Panc1 (cell line): ENCODE data around the gene SERHL2. TPM values are rescaled to one million over a fixed set of nuclear protein-coding genes. Genes with fewer than 3 reads are reported as not detected.

Source experiments
- ATAC-seq: fragments of 200-7000 bp; cut with Tn5 transposase; 2 replicates; pipeline ENCODE4 v1.9.1; 2020; ENCODE audit warnings: mild to moderate bottlenecking, moderate library complexity
- BruUV-seq: library from RNA; stranded (reverse); fragments of 400-500 nt; replicated peaks from 2 replicates; lab custom pipeline; 2021; lab: Mats Ljungman, UMichigan
- CTCF ChIA-PET: fragments of 300-600 bp; sonication (Branson Sonifier 250); formaldehyde crosslinking; loops from one replicate; lab custom pipeline; 2022; ENCODE audit warnings: antibody characterized with exemption; lab: Charles Lee
- POLR2A ChIA-PET: fragments of 300-600 bp; sonication (Branson Sonifier 250); formaldehyde crosslinking; loops from one replicate; lab custom pipeline; 2022; ENCODE audit warnings: antibody characterized with exemption; lab: Charles Lee
- DNase-seq: peaks from one replicate; pipeline ENCODE4 v3.0.0-alpha.2; 2010; ENCODE audit warnings: low read depth, low spot score
- H3K27ac ChIP-seq: 2 replicates; pipeline ENCODE4 v1.5.1; 2011; ENCODE audit warnings: mild to moderate bottlenecking, low read length, inconsistent platforms
- H3K27me3 ChIP-seq: fragments of 200-500 bp; sonication (Bioruptor generic); 2 replicates; pipeline ENCODE4 v1.6.0; 2014; ENCODE audit warnings: low read length, inconsistent platforms; ENCODE audit not compliant: control insufficient read depth, insufficient read depth
- H3K36me3 ChIP-seq: fragments of 200-500 bp; sonication (Bioruptor generic); 2 replicates; pipeline ENCODE4 v1.5.1; 2014; ENCODE audit warnings: inconsistent platforms, mild to moderate bottlenecking, low read length, moderate library complexity; ENCODE audit not compliant: control insufficient read depth, insufficient read depth
- H3K4me1 ChIP-seq: 2 replicates; pipeline ENCODE4 v1.5.1; 2011; ENCODE audit warnings: inconsistent platforms, mild to moderate bottlenecking, low read length, moderate library complexity; ENCODE audit not compliant: control insufficient read depth, insufficient read depth
- H3K4me3 ChIP-seq, 2 experiments: 2 replicates each; pipeline ENCODE4 v1.5.1; 2011 to 2012; ENCODE audit warnings: low read depth in 2 of 2, low read length in 2 of 2, mild to moderate bottlenecking in 2 of 2, inconsistent platforms in 1 of 2, moderate library complexity in 1 of 2
- H3K9me3 ChIP-seq: fragments of 200-500 bp; sonication (Bioruptor generic); 2 replicates; pipeline ENCODE4 v1.5.1; 2014; ENCODE audit warnings: low read depth, mild to moderate bottlenecking, inconsistent platforms, low read length, moderate library complexity; ENCODE audit not compliant: control insufficient read depth, insufficient read depth
- CTCF ChIP-seq: fragments of 450-650 bp; IDR thresholded peaks from 2 replicates; pipeline ENCODE4 v1.5.1; 2017; ENCODE audit warnings: mild to moderate bottlenecking
- POLR2AphosphoS5 ChIP-seq: IDR thresholded peaks from 2 replicates; pipeline ENCODE4 v1.6.1; 2012; ENCODE audit warnings: mild to moderate bottlenecking, low read depth, low read length, moderate library complexity
- SIN3A ChIP-seq: IDR thresholded peaks from 2 replicates; pipeline ENCODE4 v1.6.1; 2012; ENCODE audit warnings: low read depth, mild to moderate bottlenecking, low read length, moderate library complexity, borderline replicate concordance; ENCODE audit not compliant: insufficient read depth
- TCF7L2 ChIP-seq: IDR thresholded peaks from 2 replicates; pipeline ENCODE4 v1.6.1; 2011; ENCODE audit warnings: mild to moderate bottlenecking, low read depth, low read length, inconsistent platforms
- in situ Hi-C: cut with HindIII; loops from 2 replicates; pipeline ENCODE4 v1.10.0; 2016; ENCODE audit warnings: low sequenced_read_pairs, low pct_unique_long_range_greater_than_20kb
- intact Hi-C: fragments of 100-400 bp; cut with micrococcal nuclease; formaldehyde crosslinking; loops from one replicate; pipeline ENCODE4 v1.10.0; 2022; ENCODE audit not compliant: unreplicated experiment
- total RNA-seq: library from RNA; stranded (reverse); gene quantifications from one replicate; pipeline ENCODE4 v1.2.1, GENCODE V29; 2021; ENCODE audit not compliant: unreplicated experiment
- TF ChIP-seq, protein P1 (sequence below), 2 experiments: IDR thresholded peaks; 2 replicates each; pipeline ENCODE4 v1.6.1; 2011 to 2012; ENCODE audit warnings: low read depth in 2 of 2, control low read depth in 1 of 2, low read length in 1 of 2, mild to moderate bottlenecking in 1 of 2, moderate library complexity in 1 of 2; ENCODE audit not compliant: insufficient read depth in 1 of 2

SERHL2 gene
- total RNA-seq, 1 experiment from 2014 or later: 1.6 TPM

DNA sequence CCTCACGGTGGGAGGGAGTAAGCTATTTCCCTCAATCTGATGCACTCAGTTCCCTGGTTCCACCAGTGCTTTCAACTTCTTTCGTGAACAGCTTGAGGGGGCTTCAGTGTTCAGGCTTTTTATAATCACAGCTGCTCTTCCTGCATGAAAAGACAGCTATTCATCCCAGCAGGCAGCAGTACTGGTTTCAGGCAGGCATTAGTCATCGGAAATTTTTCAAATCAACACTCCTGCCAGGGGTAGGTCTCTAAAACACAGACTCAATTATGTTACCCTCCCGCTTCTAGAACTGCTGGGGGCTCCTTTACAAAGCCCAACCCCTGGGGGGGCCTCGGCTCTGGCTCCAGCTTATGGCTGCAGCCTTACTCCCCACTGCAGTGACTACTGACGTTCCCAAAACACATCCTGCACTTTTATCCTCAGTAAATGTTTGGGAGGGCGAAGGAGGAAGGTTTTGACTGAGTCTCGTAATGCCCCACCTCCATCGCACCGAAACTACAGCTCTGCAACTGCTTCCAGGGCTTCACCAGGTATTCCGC lies 55.1 kb downstream of the SERHL2 start:
- ChIA-PET POLR2A (no interaction called here), CTCF (interaction anchor here (0.6 kb wide), 1 partner anchor 508 kb away, joined by 4 read pairs; no protein-coding TSS in a partner anchor)
- Histone ChIP-seq H3K36me3 (no peaks in the 10 kb centered on the region; the same call in none of the 2 replicates), H3K4me3 (no peak overlapping the region), H3K4me1 (peaks cover 38% of the 10 kb centered on the region), H3K27ac (peak overlapping the region; percentile 59), H3K27me3 (no peaks in the 10 kb centered on the region), H3K9me3 (no peaks in the 10 kb centered on the region)
- DNase-seq: no peak
- ATAC-seq: peak; percentile 69
- intact Hi-C loops: no loop called here
- in situ Hi-C loops: no loop called here
- TF ChIP-seq CTCF (no peak), TCF7L2 (no peak), SIN3A (no peak), POLR2AphosphoS5 (no peak)
- TF ChIP-seq, protein P1, sequence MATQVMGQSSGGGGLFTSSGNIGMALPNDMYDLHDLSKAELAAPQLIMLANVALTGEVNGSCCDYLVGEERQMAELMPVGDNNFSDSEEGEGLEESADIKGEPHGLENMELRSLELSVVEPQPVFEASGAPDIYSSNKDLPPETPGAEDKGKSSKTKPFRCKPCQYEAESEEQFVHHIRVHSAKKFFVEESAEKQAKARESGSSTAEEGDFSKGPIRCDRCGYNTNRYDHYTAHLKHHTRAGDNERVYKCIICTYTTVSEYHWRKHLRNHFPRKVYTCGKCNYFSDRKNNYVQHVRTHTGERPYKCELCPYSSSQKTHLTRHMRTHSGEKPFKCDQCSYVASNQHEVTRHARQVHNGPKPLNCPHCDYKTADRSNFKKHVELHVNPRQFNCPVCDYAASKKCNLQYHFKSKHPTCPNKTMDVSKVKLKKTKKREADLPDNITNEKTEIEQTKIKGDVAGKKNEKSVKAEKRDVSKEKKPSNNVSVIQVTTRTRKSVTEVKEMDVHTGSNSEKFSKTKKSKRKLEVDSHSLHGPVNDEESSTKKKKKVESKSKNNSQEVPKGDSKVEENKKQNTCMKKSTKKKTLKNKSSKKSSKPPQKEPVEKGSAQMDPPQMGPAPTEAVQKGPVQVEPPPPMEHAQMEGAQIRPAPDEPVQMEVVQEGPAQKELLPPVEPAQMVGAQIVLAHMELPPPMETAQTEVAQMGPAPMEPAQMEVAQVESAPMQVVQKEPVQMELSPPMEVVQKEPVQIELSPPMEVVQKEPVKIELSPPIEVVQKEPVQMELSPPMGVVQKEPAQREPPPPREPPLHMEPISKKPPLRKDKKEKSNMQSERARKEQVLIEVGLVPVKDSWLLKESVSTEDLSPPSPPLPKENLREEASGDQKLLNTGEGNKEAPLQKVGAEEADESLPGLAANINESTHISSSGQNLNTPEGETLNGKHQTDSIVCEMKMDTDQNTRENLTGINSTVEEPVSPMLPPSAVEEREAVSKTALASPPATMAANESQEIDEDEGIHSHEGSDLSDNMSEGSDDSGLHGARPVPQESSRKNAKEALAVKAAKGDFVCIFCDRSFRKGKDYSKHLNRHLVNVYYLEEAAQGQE (IDR thresholded peaks at IDR 0.05; ENCODE audit: insufficient read depth in 1 of 2, low read depth in 2 of 2, low read length in 1 of 2): no peak
- no TSS peak for BruUV-seq

- peaks cover 38% of the 10 kb centered on the region for H3K4me1 ChIP-seq
- TF ChIP-seq TCF7L2 (no peak), POLR2AphosphoS5 (no peak), CTCF (no peak), SIN3A (no peak)
- TF ChIP-seq, protein P1 (IDR thresholded peaks at IDR 0.05; ENCODE audit: insufficient read depth in 1 of 2, low read depth in 2 of 2, low read length in 1 of 2): no peak
- ChIA-PET CTCF (no interaction called here), POLR2A (no interaction called here)
- intact Hi-C loops (no loop called here), in situ Hi-C loops (no loop called here)
- H3K4me3 ChIP-seq: no peak overlapping the region
- no peaks in the 10 kb centered on the region for H3K9me3 ChIP-seq
- H3K36me3 ChIP-seq: no peaks in the 10 kb centered on the region; the same call in none of the 2 replicates
- H3K27ac ChIP-seq: peak overlapping the region; percentile 36; the same call in 1 of the 2 replicates
- H3K27me3 ChIP-seq: no peaks in the 10 kb centered on the region
- ATAC-seq: no peak
- no TSS peak for BruUV-seq
- no peak for DNase-seq
Observed at GRCh38 chr22:42610186-42610585, 56.4 kb downstream of the SERHL2 start.
